CD14-positive monocyte (primary cell): Measurements from ENCODE around the gene SLC22A23. TPM values are rescaled to one million over a fixed set of nuclear protein-coding genes. Genes with fewer than 3 reads are reported as not detected.

Experiments used
- DNase-seq, 3 donors: peaks; one replicate each; pipeline ENCODE4 v3.0.0-alpha.2; 2011 to 2022
- H2AFZ ChIP-seq: 2 replicates; pipeline ENCODE4 v1.6.0; 2012; ENCODE audit warnings: mild to moderate bottlenecking, low read depth, low read length, inconsistent platforms; ENCODE audit not compliant: insufficient read depth, poor library complexity, severe bottlenecking
- H3K27ac ChIP-seq, 2 donors: 1 replicate in 1 of 2; 2 replicates in 1 of 2; pipeline ENCODE4 v1.5.1; 2012 to 2013; ENCODE audit warnings: low read length in 2 of 2, control low read depth in 1 of 2, inconsistent platforms in 1 of 2, low read depth in 1 of 2, mild to moderate bottlenecking in 1 of 2
- H3K27me3 ChIP-seq, 2 donors: one replicate each; pipeline versions ENCODE4 v1.6.0 to v1.6.1; 2011 to 2013; ENCODE audit warnings: low read length in 2 of 2; ENCODE audit not compliant: control insufficient read depth in 2 of 2, insufficient read depth in 2 of 2
- H3K36me3 ChIP-seq, 2 donors: replicated peaks in 1 of 2; 1 replicate in 1 of 2; 2 replicates in 1 of 2; pipeline versions ENCODE4 v1.5.1 to v1.6.1; 2012 to 2013; ENCODE audit warnings: low read length in 2 of 2, control low read depth in 1 of 2, inconsistent platforms in 1 of 2, mild to moderate bottlenecking in 1 of 2; ENCODE audit not compliant: insufficient read depth in 2 of 2, control insufficient read depth in 1 of 2
- H3K4me1 ChIP-seq, 2 donors: 1 replicate in 1 of 2; 2 replicates in 1 of 2; pipeline versions ENCODE4 v1.5.1 to v1.6.1; 2012 to 2013; ENCODE audit warnings: low read length in 2 of 2, control low read depth in 1 of 2, inconsistent platforms in 1 of 2, mild to moderate bottlenecking in 1 of 2, moderate library complexity in 1 of 2; ENCODE audit not compliant: insufficient read depth in 2 of 2, control insufficient read depth in 1 of 2
- H3K4me2 ChIP-seq: replicated peaks from 2 replicates; pipeline ENCODE3; 2012; ENCODE audit warnings: low read length, moderate library complexity, mild to moderate bottlenecking; ENCODE audit not compliant: poor library complexity, severe bottlenecking; ENCODE audit errors: extremely low read depth
- H3K4me3 ChIP-seq, 3 experiments: fragments of 200-600 bp in 1 of 3; sonication (generic) in 1 of 3; replicated peaks in 1 of 3; 1 replicate in 2 of 3; 2 replicates in 1 of 3; pipeline ENCODE4 v1.5.1; 2011 to 2013; ENCODE audit warnings: low read length in 3 of 3, mild to moderate bottlenecking in 3 of 3, control low read depth in 2 of 3, low read depth in 2 of 3, inconsistent platforms in 1 of 3, moderate library complexity in 1 of 3
- H3K79me2 ChIP-seq: 2 replicates; pipeline ENCODE4 v1.6.0; 2012; ENCODE audit warnings: mild to moderate bottlenecking, control low read depth, inconsistent platforms, low read length, moderate library complexity; ENCODE audit not compliant: insufficient read depth
- H3K9ac ChIP-seq: 2 replicates; pipeline ENCODE4 v1.6.0; 2017; ENCODE audit warnings: low read length, mild to moderate bottlenecking; ENCODE audit not compliant: insufficient read depth, poor library complexity, severe bottlenecking
- H3K9me3 ChIP-seq, 2 donors: replicated peaks in 1 of 2; 1 replicate in 1 of 2; 2 replicates in 1 of 2; pipeline versions ENCODE4 v1.5.1 to v1.6.1; 2012 to 2013; ENCODE audit warnings: low read length in 2 of 2, control low read depth in 1 of 2; ENCODE audit not compliant: control insufficient read depth in 1 of 2, insufficient read depth in 1 of 2
- H4K20me1 ChIP-seq: 2 replicates; pipeline ENCODE4 v1.6.0; 2012; ENCODE audit warnings: mild to moderate bottlenecking, low read length, control low read depth, moderate library complexity; ENCODE audit not compliant: insufficient read depth
- H3K27ac Mint-ChIP-seq, 7 donors: one replicate each; pipeline ENCODE4 v1.8.0; 2020; ENCODE audit warnings: mild to moderate bottlenecking in 7 of 7, mixed read lengths in 7 of 7, moderate library complexity in 6 of 7, inconsistent platforms in 2 of 7
- H3K27me3 Mint-ChIP-seq, 3 donors: one replicate each; pipeline ENCODE4 v1.8.0; 2021 to 2022; ENCODE audit warnings: low read depth in 3 of 3, mild to moderate bottlenecking in 3 of 3, mixed read lengths in 3 of 3, moderate library complexity in 3 of 3, inconsistent platforms in 1 of 3
- H3K36me3 Mint-ChIP-seq, 2 donors: one replicate each; pipeline ENCODE4 v1.8.0; 2020; ENCODE audit warnings: mixed read lengths in 2 of 2, inconsistent platforms in 1 of 2, mild to moderate bottlenecking in 1 of 2
- H3K4me1 Mint-ChIP-seq: one replicate; pipeline ENCODE4 v1.8.0; 2020; ENCODE audit warnings: mild to moderate bottlenecking, mixed read lengths
- H3K4me3 Mint-ChIP-seq, 2 donors: one replicate each; pipeline ENCODE4 v1.8.0; 2020; ENCODE audit warnings: mild to moderate bottlenecking in 2 of 2, mixed read lengths in 2 of 2, moderate library complexity in 1 of 2
- H3K9me3 Mint-ChIP-seq, 7 donors: one replicate each; pipeline ENCODE4 v1.8.0; 2020 to 2022; ENCODE audit warnings: mixed read lengths in 7 of 7, mild to moderate bottlenecking in 6 of 7, moderate library complexity in 6 of 7, inconsistent platforms in 2 of 7
- CTCF ChIP-seq: fragments of 200-600 bp; IDR thresholded peaks from one replicate; pipeline ENCODE4 v1.8.0; 2022; ENCODE audit warnings: antibody characterized with exemption, mild to moderate bottlenecking
- WGBS: methylation state at CpG from one replicate; pipeline ENCODE4 v1.1.5; 2013; ENCODE audit warnings: missing lambda C conversion rate; ENCODE audit not compliant: insufficient coverage; 5-methylcytosine and 5-hydroxymethylcytosine counted together
- intact Hi-C, 2 donors: fragments of 100-400 bp; cut with micrococcal nuclease; formaldehyde crosslinking; loops; one replicate each; pipeline versions ENCODE4 v1.15.0 to v1.15.1; 2023
- polyA plus RNA-seq, 3 donors: library from polyadenylated mRNA; depleted of rRNA in 1 of 3; unstranded in 2 of 3; stranded (reverse) in 1 of 3; fragments of 300-500 nt in 2 of 3; fragments of >200 nt in 1 of 3; fragmentation: Illumina TruSeq in 2 of 3; gene quantifications; 1 replicate in 2 of 3; 2 replicates in 1 of 3; pipeline ENCODE4 v1.2.3, GENCODE V29; 2012 to 2021

The SLC22A23 gene
- polyA plus RNA-seq, 3 donors = 0.08 TPM; not detected in 2

GRCh38 chr6:3398755-3399696, 57.8 kb downstream of the SLC22A23 start:
- Histone ChIP-seq H3K9me3 (no peaks in the 10 kb centered on the region), H3K79me2 (no peaks in the 10 kb centered on the region), H3K9ac (no peak overlapping the region), H3K36me3 (no peaks in the 10 kb centered on the region), H4K20me1 (no peaks in the 10 kb centered on the region), H3K27ac (no peak overlapping the region), H2AFZ (no peak overlapping the region), H3K4me3 (no peak overlapping the region), H3K4me2 (no peak overlapping the region), H3K27me3 (no peaks in the 10 kb centered on the region), H3K4me1 (no peaks in the 10 kb centered on the region)
- no peak for TF ChIP-seq CTCF
- Mint-ChIP-seq H3K36me3 (no peaks in the 10 kb centered on the region), H3K4me1 (peaks cover 5% of the 10 kb centered on the region), H3K27ac (no peak overlapping the region), H3K9me3 (peaks cover 0 to 2% (median 0%) of the 10 kb centered on the region in 7 donors), H3K4me3 (no peak overlapping the region), H3K27me3 (peaks cover 0 to 8% (median 3%) of the 10 kb centered on the region in 3 donors)
- intact Hi-C loops = no loop called here
- WGBS = 90% methylated on average over 5 of the region's 18 CpGs
- DNase-seq = no peak

GRCh38 chr6:3398165-3398562, 58.7 kb downstream of the SLC22A23 start:
- H3K27me3 Mint-ChIP-seq = peaks cover 0 to 8% (median 3%) of the 10 kb centered on the region in 3 donors
- Histone ChIP-seq H3K36me3 (no peaks in the 10 kb centered on the region), H2AFZ (no peak overlapping the region), H3K4me1 (no peaks in the 10 kb centered on the region), H3K9me3 (no peaks in the 10 kb centered on the region), H3K79me2 (no peaks in the 10 kb centered on the region), H3K9ac (no peak overlapping the region), H3K27ac (no peak overlapping the region), H4K20me1 (no peaks in the 10 kb centered on the region), H3K27me3 (no peaks in the 10 kb centered on the region), H3K4me3 (no peak overlapping the region), H3K4me2 (no peak overlapping the region)
- intact Hi-C loops = no loop called here
- H3K4me3 Mint-ChIP-seq = no peak overlapping the region
- TF ChIP-seq CTCF = no peak
- WGBS = 93% methylated on average over 2 of the region's 3 CpGs
- H3K9me3 Mint-ChIP-seq = peaks cover 0 to 2% (median 0%) of the 10 kb centered on the region in 7 donors
- no peak for DNase-seq
- H3K27ac Mint-ChIP-seq = no peak overlapping the region
- no peaks in the 10 kb centered on the region for H3K4me1 Mint-ChIP-seq
- no peaks in the 10 kb centered on the region for H3K36me3 Mint-ChIP-seq
